CD4-positive, CD25-positive, alpha-beta regulatory T cell (primary cell): ENCODE data around the gene ATXN1L. TPM values are rescaled to one million over a fixed set of nuclear protein-coding genes. Genes with fewer than 3 reads are reported as not detected.
"Not testable (repeated sequence)": the region's sequence is repeated elsewhere in the genome, so short reads cannot be mapped to it uniquely, and the experiment has no call there.

Experiments used
- ATAC-seq, 2 donors: fragments of 150-1000 bp; cut with Tn5 transposase; one replicate each; pipeline ENCODE4 v1.10.0; 2021; ENCODE audit warnings: low read depth in 2 of 2, moderate number of reproducible peaks in 2 of 2, moderate library complexity in 1 of 2
- DNase-seq, 3 donors: peaks; one replicate each; pipeline versions ENCODE4 v3.0.0 to v3.0.0-alpha.2; 2012 to 2022; ENCODE audit warnings: mixed read lengths in 1 of 3
- H3K27ac ChIP-seq: one replicate; pipeline ENCODE4 v1.7.0; 2013; ENCODE audit warnings: mild to moderate bottlenecking, low read length; ENCODE audit not compliant: insufficient read depth, poor library complexity, severe bottlenecking
- H3K27me3 ChIP-seq: one replicate; pipeline ENCODE4 v1.7.0; 2013; ENCODE audit warnings: low read length; ENCODE audit not compliant: control insufficient read depth, insufficient read depth
- H3K36me3 ChIP-seq: one replicate; pipeline ENCODE4 v1.7.0; 2013; ENCODE audit warnings: mild to moderate bottlenecking, low read length, moderate library complexity; ENCODE audit not compliant: control insufficient read depth, insufficient read depth
- H3K4me1 ChIP-seq: 2 replicates; pipeline ENCODE4 v1.7.0; 2013; ENCODE audit warnings: mild to moderate bottlenecking, low read length; ENCODE audit not compliant: insufficient read depth, control insufficient read depth, poor library complexity, severe bottlenecking
- H3K4me3 ChIP-seq: one replicate; pipeline ENCODE4 v1.7.0; 2013; ENCODE audit warnings: low read depth, mild to moderate bottlenecking, low read length, moderate library complexity
- H3K9me3 ChIP-seq, 2 experiments: 1 replicate in 1 of 2; 2 replicates in 1 of 2; pipeline ENCODE4 v1.7.0; 2013; ENCODE audit warnings: low read length in 2 of 2, mild to moderate bottlenecking in 1 of 2, moderate library complexity in 1 of 2; ENCODE audit not compliant: control insufficient read depth in 2 of 2
- H3K27ac Mint-ChIP-seq, 3 donors: one replicate each; pipeline ENCODE4 v1.8.0; 2020 to 2022; ENCODE audit warnings: mild to moderate bottlenecking in 3 of 3, mixed read lengths in 3 of 3, moderate library complexity in 2 of 3
- H3K27me3 Mint-ChIP-seq: one replicate; pipeline ENCODE4 v1.8.0; 2022; ENCODE audit warnings: mild to moderate bottlenecking, mixed read lengths
- H3K36me3 Mint-ChIP-seq: one replicate; pipeline ENCODE4 v1.8.0; 2020; ENCODE audit warnings: mixed read lengths
- H3K4me1 Mint-ChIP-seq, 4 donors: one replicate each; pipeline ENCODE4 v1.8.0; 2020 to 2022; ENCODE audit warnings: mixed read lengths in 4 of 4, mild to moderate bottlenecking in 1 of 4
- H3K4me3 Mint-ChIP-seq, 4 donors: one replicate each; pipeline ENCODE4 v1.8.0; 2020 to 2022; ENCODE audit warnings: mild to moderate bottlenecking in 4 of 4, mixed read lengths in 4 of 4, moderate library complexity in 3 of 4
- H3K9me3 Mint-ChIP-seq, 7 donors: one replicate each; pipeline ENCODE4 v1.8.0; 2020 to 2022; ENCODE audit warnings: mixed read lengths in 7 of 7, mild to moderate bottlenecking in 3 of 7, moderate library complexity in 2 of 7
- polyA plus RNA-seq, 4 donors: library from polyadenylated mRNA; unstranded; fragments of 300-500 nt; fragmentation: Illumina TruSeq; gene quantifications; one replicate each; pipeline ENCODE4 v1.2.3, GENCODE V29; 2021
- total RNA-seq: library from RNA; stranded (reverse); gene quantifications from one replicate; pipeline ENCODE4 v1.2.3, GENCODE V29; 2022

Gene ATXN1L
- total RNA-seq (46.8 TPM), polyA plus RNA-seq (10 to 100 TPM in 2 of 4 donors, 1 to 10 TPM in 2; 7.7 to 14.0 (median 10.3) TPM)

GRCh38 chr16:71845639-71846430 is at the start of gene ATXN1L:
Gene ATXN1L, plus strand, starts transcription at chr16:71845976. Its CDS starts 3,765 bp downstream, at chr16:71849741.
- peak within 1 kb of the TSS; percentile 93 to 99 (median 96) for H3K4me3 Mint-ChIP-seq
- ATAC-seq (peak; percentile 93 to 94), DNase-seq (peak; percentile 90 to 95 (median 94))
- peaks cover 22% of the 10 kb centered on the region for H3K36me3 Mint-ChIP-seq
- Histone ChIP-seq H3K4me3 (peak within 1 kb of the TSS; percentile 81), H3K27ac (peak within 1 kb of the TSS; percentile 91), H3K36me3 (peaks cover 27% of the 10 kb centered on the region), H3K9me3 (no peaks in the 10 kb centered on the region), H3K4me1 (peaks cover 18% of the 10 kb centered on the region), H3K27me3 (no peaks in the 10 kb centered on the region)
- H3K4me1 Mint-ChIP-seq = peaks cover 19 to 47% (median 41%) of the 10 kb centered on the region in 4 donors
- H3K9me3 Mint-ChIP-seq = no peaks in the 10 kb centered on the region
- H3K27ac Mint-ChIP-seq = peak within 1 kb of the TSS; percentile 87 to 98 (median 97)
- H3K27me3 Mint-ChIP-seq = peaks cover 5% of the 10 kb centered on the region

- no peak overlapping the region for H3K4me3 ChIP-seq
- no peaks in the 10 kb centered on the region for H3K27me3 ChIP-seq
- Mint-ChIP-seq H3K27me3 (peaks cover 5% of the 10 kb centered on the region), H3K4me3 (peak overlapping the region in 1 of 4 donors; percentile 59), H3K4me1 (peaks cover 38 to 69% (median 49%) of the 10 kb centered on the region in 4 donors), H3K36me3 (peaks cover 13% of the 10 kb centered on the region), H3K9me3 (no peaks in the 10 kb centered on the region), H3K27ac (peak overlapping the region in 2 of 3 donors; percentile 79)
- DNase-seq (no peak), ATAC-seq (no peak)
- no peaks in the 10 kb centered on the region for H3K9me3 ChIP-seq
- H3K4me1 ChIP-seq = peaks cover 21% of the 10 kb centered on the region
- peaks cover 25% of the 10 kb centered on the region for H3K36me3 ChIP-seq
- H3K27ac ChIP-seq = no peak overlapping the region
These were observed 49.2 kb upstream of the ATXN1L start for GRCh38 chr16:71796501-71797097.

GRCh38 chr16:71803305-71803690 is 42.5 kb upstream of the ATXN1L start:
- Histone ChIP-seq H3K27ac (no peak overlapping the region), H3K4me1 (peaks cover 25% of the 10 kb centered on the region), H3K27me3 (no peaks in the 10 kb centered on the region), H3K9me3 (no peaks in the 10 kb centered on the region), H3K36me3 (peaks cover 12% of the 10 kb centered on the region), H3K4me3 (no peak overlapping the region)
- Mint-ChIP-seq H3K4me3 (peak overlapping the region in 2 of 4 donors; percentile 10 to 24), H3K36me3 (peaks cover 13% of the 10 kb centered on the region), H3K27ac (peak overlapping the region in 1 of 3 donors; percentile 17), H3K27me3 (peaks cover 9% of the 10 kb centered on the region), H3K9me3 (no peaks in the 10 kb centered on the region), H3K4me1 (peaks cover 17 to 53% (median 33%) of the 10 kb centered on the region in 4 donors)
- ATAC-seq (no peak), DNase-seq (no peak)

- Histone ChIP-seq H3K36me3 (peaks cover 5% of the 10 kb centered on the region), H3K27me3 (no peaks in the 10 kb centered on the region), H3K4me1 (peaks cover 32% of the 10 kb centered on the region), H3K4me3 (peak overlapping the region; percentile 98), H3K9me3 (no peaks in the 10 kb centered on the region), H3K27ac (peak overlapping the region; percentile 99)
- peak overlapping the region; percentile 100 for H3K27ac Mint-ChIP-seq
- H3K27me3 Mint-ChIP-seq = peaks cover 11% of the 10 kb centered on the region
- peak overlapping the region; percentile 96 to 100 (median 98) for H3K4me3 Mint-ChIP-seq
- ATAC-seq (peak; percentile 3 to 4), DNase-seq (no peak)
- H3K36me3 Mint-ChIP-seq = peaks cover 9% of the 10 kb centered on the region
- H3K9me3 Mint-ChIP-seq = no peaks in the 10 kb centered on the region
- peaks cover 16 to 48% (median 29%) of the 10 kb centered on the region in 4 donors for H3K4me1 Mint-ChIP-seq
These were observed 37.7 kb upstream of the ATXN1L start for GRCh38 chr16:71807905-71808592.

GRCh38 chr16:71808593-71809459 is 37.0 kb upstream of the ATXN1L start, which contains the start of gene AP1G1:
Gene AP1G1, minus strand, starts transcription at chr16:71808834. Its CDS starts 19,355 bp downstream, at chr16:71789479.
- H3K27me3 Mint-ChIP-seq = peaks cover 11% of the 10 kb centered on the region
- Histone ChIP-seq H3K27me3 (no peaks in the 10 kb centered on the region), H3K9me3 (no peaks in the 10 kb centered on the region), H3K27ac (peak within 1 kb of the TSS; percentile 99), H3K4me1 (peaks cover 32% of the 10 kb centered on the region), H3K4me3 (peak within 1 kb of the TSS; percentile 98), H3K36me3 (peaks cover 5% of the 10 kb centered on the region)
- H3K4me1 Mint-ChIP-seq = peaks cover 13 to 42% (median 29%) of the 10 kb centered on the region in 4 donors
- H3K36me3 Mint-ChIP-seq = peaks cover 6% of the 10 kb centered on the region
- no peaks in the 10 kb centered on the region for H3K9me3 Mint-ChIP-seq
- H3K27ac Mint-ChIP-seq = peak within 1 kb of the TSS; percentile 100
- peak; percentile 94 to 95 for ATAC-seq
- peak within 1 kb of the TSS; percentile 96 to 100 (median 98) for H3K4me3 Mint-ChIP-seq
- DNase-seq = peak; percentile 93 to 99 (median 97)

- DNase-seq, H3K4me3 ChIP-seq: not testable (repeated sequence)
These were observed 35.6 kb upstream of the ATXN1L start for GRCh38 chr16:71810155-71810530.

More at GRCh38 chr16:71810155-71810530, 35.6 kb upstream of the ATXN1L start:
- H3K27ac ChIP-seq, H3K27me3 ChIP-seq, ATAC-seq, H3K36me3 ChIP-seq, H3K9me3 ChIP-seq, H3K36me3 Mint-ChIP-seq, H3K9me3 Mint-ChIP-seq: not testable (repeated sequence)
- Mint-ChIP-seq H3K4me1 (peaks cover 13 to 35% (median 24%) of the 10 kb centered on the region in 4 donors), H3K27ac (peak overlapping the region; percentile 90 to 100 (median 100)), H3K4me3 (peak overlapping the region in 2 of 4 donors; percentile 96 to 100), H3K27me3 (peaks cover 11% of the 10 kb centered on the region)
- peaks cover 32% of the 10 kb centered on the region for H3K4me1 ChIP-seq
